Effector memory CD4-positive, alpha-beta T cell (primary cell): ENCODE results near the gene KPNA6.
"Not testable (repeated sequence)": the region's sequence is repeated elsewhere in the genome, so short reads cannot be mapped to it uniquely, and the experiment has no call there.

ENCODE experiments used
- DNase-seq, 3 donors: peaks; one replicate each; pipeline ENCODE4 v3.0.0-alpha.2; 2020
- H3K27ac ChIP-seq: 2 replicates; pipeline ENCODE4 v1.7.0; 2013; ENCODE audit warnings: mild to moderate bottlenecking, low read length, moderate library complexity; ENCODE audit not compliant: insufficient read depth, poor library complexity, severe bottlenecking
- H3K27me3 ChIP-seq: replicated peaks from 2 replicates; pipeline ENCODE4 v1.7.0; 2013; ENCODE audit warnings: mild to moderate bottlenecking, low read length; ENCODE audit not compliant: insufficient read depth, control insufficient read depth, poor library complexity, severe bottlenecking
- H3K36me3 ChIP-seq: 2 replicates; pipeline ENCODE4 v1.7.0; 2013; ENCODE audit warnings: mild to moderate bottlenecking, low read length, moderate library complexity; ENCODE audit not compliant: control insufficient read depth, insufficient read depth
- H3K4me1 ChIP-seq: 2 replicates; pipeline ENCODE4 v1.7.0; 2013; ENCODE audit warnings: low read length, mild to moderate bottlenecking; ENCODE audit not compliant: control insufficient read depth, insufficient read depth, poor library complexity, severe bottlenecking
- H3K4me3 ChIP-seq: 2 replicates; pipeline ENCODE4 v1.7.0; 2013; ENCODE audit warnings: low read length, low read depth, mild to moderate bottlenecking; ENCODE audit not compliant: insufficient read depth, poor library complexity, severe bottlenecking
- H3K9me3 ChIP-seq: 2 replicates; pipeline ENCODE4 v1.7.0; 2013; ENCODE audit warnings: mild to moderate bottlenecking, low read length, moderate library complexity; ENCODE audit not compliant: control insufficient read depth

KPNA6 gene

DNA sequence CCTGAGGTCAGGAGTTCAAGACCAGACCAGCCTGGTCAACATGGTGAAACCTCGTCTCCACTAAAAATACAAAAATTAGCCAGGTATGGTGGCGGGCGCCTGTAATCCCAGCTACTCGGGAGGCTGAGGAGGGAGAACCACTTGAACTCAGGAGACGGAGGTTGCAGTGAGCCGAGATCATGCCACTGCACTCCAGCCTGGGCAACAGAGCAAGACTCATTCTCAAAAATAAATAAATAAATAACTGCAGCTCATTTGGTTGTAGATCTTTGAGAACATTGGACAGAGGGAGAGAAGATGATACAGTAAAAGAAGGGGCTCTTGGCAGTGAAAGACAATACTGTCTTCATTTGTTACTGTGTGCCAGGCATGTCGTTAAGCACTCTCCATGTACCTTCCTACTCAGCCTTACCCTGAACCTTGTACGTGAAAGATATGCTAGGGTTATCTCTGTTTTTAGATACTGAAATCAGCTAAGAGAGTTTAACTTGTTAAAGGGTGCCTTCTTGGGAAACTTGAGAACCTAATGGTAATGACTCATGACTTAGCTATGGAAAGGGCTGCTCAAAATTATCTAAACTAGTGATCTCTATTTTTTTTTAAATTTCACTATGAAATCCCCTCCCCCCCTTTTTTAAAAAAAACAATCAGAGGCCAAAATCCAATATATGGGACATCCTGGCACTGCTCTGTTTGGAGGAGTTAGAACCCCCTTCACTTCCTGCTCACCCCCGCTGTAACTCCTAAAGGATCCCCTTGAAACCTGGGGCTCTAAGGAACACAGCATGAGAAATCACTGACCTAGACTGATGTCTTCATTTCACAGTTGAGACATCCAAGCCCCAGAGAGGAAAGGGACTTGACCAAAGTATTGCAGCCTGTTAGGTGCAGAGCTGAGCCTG is 6.8 kb upstream of the KPNA6 start:
- H3K4me3 ChIP-seq, result no peak overlapping the region
- H3K36me3 ChIP-seq, result peaks cover 22% of the 10 kb centered on the region
- H3K4me1 ChIP-seq, result no peaks in the 10 kb centered on the region
- no peak for DNase-seq
- no peak overlapping the region for H3K27ac ChIP-seq
- H3K9me3 ChIP-seq, result no peaks in the 10 kb centered on the region
- H3K27me3 ChIP-seq, result no peaks in the 10 kb centered on the region

DNA sequence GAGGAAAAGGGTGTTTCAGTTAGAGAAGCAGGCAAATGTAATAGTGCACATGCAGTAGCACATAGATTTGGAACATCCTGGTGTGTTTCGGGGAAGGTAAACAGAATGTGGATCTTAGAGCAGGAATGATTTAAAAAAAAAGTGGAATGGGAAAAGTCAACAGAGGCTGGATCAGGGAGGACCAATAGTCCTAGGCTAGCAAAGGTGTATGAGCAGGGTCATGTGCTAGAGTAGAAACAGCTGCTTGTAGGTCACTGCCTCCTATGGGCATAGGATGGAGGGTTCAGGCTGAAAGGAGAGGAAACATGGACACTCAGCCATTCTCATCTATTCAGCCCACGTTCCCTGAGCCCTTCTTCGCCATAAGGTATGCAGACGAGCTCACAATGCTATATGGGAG is 3.7 kb upstream of the KPNA6 start:
- Histone ChIP-seq H3K9me3 (no peaks in the 10 kb centered on the region), H3K4me1 (no peaks in the 10 kb centered on the region), H3K27me3 (no peaks in the 10 kb centered on the region), H3K36me3 (peaks cover 17% of the 10 kb centered on the region), H3K27ac (no peak overlapping the region), H3K4me3 (no peak overlapping the region)
- no peak for DNase-seq

DNA sequence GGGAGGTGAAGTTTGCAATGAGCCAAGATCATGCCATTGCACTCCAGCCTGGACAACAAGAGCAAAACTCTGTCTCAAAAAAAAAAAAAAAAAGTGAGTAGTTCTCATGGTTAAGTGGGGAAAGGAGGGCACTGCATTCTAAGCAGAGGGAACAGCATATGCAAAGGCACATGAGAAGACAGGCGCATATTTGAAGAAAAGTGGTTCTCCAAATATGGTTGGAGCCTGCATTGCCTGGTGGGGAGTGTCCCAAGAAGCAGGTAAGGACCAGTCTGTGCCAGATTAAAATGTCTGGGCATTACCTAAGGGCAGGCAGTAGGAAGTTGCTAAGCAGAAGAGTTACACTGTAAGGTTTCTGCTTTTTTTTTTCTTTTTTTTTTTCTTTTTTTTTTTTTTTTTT is 2.5 kb upstream of the KPNA6 start:
- H3K27me3 ChIP-seq, result no peaks in the 10 kb centered on the region
- H3K9me3 ChIP-seq, result no peaks in the 10 kb centered on the region
- no peak overlapping the region for H3K4me3 ChIP-seq
- peaks cover 9% of the 10 kb centered on the region for H3K4me1 ChIP-seq
- no peak for DNase-seq
- H3K27ac ChIP-seq, result no peak overlapping the region
- H3K36me3 ChIP-seq, result peaks cover 8% of the 10 kb centered on the region

DNA sequence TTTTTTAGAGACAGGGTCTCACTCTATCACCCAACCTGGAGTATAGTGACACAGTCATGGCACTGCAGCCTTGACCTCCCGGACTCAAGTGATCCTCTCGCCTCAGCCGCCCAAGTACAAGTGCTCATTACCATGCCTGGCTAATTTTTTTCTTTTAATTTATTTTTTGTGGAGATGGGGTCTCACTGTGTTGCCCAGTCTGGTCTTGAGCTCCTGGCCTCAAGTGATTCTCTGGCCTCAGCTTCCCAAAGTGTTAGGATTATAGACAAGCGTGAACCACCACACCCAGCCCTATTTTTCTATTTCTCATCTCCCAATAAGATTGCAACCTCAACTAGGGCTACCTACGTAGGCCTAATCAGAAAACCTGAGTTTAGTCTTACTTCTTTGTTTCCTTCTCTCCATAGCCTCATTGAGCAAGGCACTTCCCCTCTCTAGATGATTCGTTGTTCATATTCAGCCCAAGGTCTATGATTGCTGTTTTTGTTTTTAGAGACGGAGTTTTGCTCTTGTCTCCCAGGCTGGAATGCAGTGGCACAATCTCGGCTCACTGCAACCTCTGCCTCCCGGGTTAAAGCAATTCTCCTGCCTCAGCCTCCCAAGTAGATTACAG is 1.1 kb upstream of the KPNA6 start:
- no peak overlapping the region for H3K27ac ChIP-seq
- no peaks in the 10 kb centered on the region for H3K9me3 ChIP-seq
- DNase-seq, result no peak
- no peak overlapping the region for H3K4me3 ChIP-seq
- H3K27me3 ChIP-seq, result no peaks in the 10 kb centered on the region
- peaks cover 22% of the 10 kb centered on the region for H3K4me1 ChIP-seq
- peaks cover 6% of the 10 kb centered on the region for H3K36me3 ChIP-seq

DNA sequence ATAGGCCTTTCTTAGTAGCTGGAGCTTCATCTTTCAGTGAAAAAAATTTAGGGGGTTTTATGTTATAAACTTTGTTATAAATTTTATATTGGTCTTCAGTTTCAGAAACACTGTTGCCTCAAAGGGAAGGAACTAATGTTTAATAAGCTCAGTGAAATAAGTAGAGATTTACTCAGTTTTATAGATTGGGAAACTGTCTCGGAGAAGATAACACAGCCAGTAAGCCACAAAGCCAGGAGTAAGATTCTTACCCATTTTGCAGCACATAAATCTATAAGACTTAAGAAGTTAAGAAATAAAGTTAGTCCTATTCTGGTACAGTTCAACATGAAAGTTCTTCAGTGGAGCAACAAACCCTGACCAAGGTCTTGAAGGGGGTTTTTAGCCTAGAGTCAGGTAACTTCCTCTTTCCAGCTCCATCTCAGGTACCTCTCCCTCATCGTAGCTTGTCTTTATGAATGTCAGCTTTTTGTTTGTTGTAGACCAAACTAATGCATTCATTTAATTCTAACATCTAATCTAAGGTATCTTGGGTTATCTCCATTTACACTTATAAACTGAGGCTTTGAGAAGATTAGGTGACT is 3.3 kb downstream of the KPNA6 start:
- H3K4me1 ChIP-seq, result peaks cover 31% of the 10 kb centered on the region
- H3K27ac ChIP-seq, result no peak overlapping the region
- DNase-seq, result no peak

DNA sequence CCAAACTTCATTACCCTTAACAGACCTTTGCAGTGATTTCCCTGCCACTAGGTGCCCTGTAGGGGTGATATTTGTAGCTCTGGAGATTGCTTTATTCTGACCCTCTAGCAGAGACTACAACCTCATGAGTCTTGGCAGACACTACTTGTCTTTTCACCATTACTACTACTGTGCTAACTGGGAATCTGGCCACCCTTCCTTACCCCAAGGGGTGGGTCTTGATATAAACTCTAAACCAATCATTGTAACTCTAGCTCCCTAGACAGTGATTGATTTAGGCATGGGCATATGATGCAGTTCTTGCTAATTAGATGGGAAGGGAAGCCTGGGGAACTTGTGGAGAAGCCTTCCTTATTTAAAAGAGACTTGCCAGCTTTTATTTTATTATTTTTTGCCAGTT is 3.9 kb downstream of the KPNA6 start:
- Histone ChIP-seq H3K27ac (no peak overlapping the region), H3K4me1 (peaks cover 31% of the 10 kb centered on the region)
- DNase-seq, result no peak

More for the DNA sequence above, 3.3 kb downstream of the KPNA6 start:
- peaks cover 2% of the 10 kb centered on the region for H3K36me3 ChIP-seq
- H3K27me3 ChIP-seq, result no peaks in the 10 kb centered on the region
- H3K9me3 ChIP-seq, result no peaks in the 10 kb centered on the region
- no peak overlapping the region for H3K4me3 ChIP-seq

DNA sequence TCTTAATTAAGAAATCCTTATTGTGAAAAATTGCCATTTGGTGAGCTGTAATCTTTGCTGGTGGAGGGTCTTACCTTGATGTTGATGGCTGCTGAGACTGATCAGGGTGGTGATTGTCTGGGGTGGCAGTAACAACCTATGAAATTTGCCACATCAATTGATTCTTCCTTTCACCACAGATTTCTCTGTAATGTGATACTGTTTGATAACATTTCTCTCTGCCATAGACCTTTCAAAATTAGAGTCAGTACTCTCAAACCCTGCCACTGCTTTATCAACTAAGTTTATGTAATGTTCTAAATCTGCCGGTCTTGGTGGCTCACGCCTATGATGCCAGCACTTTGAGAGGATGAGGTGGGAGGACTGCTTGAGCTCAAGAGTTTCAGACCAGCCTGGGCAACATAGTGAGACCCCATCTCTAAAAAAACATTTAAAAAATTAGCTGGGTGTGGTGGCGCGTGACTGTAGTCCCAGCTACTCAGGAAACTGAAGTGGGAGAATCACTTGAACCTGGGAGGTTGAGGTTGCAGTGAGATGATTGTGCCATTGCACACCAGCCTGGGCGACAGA is 5.0 kb downstream of the KPNA6 start:
- Histone ChIP-seq H3K27me3 (no peaks in the 10 kb centered on the region), H3K9me3 (no peaks in the 10 kb centered on the region), H3K36me3 (peaks cover 2% of the 10 kb centered on the region), H3K4me1 (peaks cover 31% of the 10 kb centered on the region), H3K27ac (no peak overlapping the region), H3K4me3 (no peak overlapping the region)
- no peak for DNase-seq

More for the DNA sequence above, 3.9 kb downstream of the KPNA6 start:
- H3K27me3 ChIP-seq, result no peaks in the 10 kb centered on the region
- H3K36me3 ChIP-seq, result peaks cover 2% of the 10 kb centered on the region
- H3K4me3 ChIP-seq, result no peak overlapping the region
- H3K9me3 ChIP-seq, result no peaks in the 10 kb centered on the region

DNA sequence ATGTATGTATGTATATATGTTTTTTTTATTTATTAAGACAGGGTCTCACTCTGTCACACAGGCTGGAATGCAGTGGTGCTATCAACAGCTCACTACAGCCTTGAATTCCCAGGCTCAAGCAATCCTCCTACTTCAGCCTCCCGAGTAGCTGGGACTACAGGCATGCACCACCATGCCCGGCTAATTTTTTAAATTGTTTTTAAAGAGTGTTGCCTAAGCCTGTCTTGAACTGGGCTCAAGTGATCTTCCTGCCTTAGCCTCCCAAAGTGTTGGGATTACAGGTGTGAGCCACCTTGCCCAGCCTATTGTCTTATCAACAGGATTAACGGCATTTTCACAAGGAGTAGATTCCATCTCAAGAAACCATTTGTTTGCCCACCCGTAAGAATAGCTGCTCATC is 5.6 kb downstream of the KPNA6 start:
- not testable (repeated sequence) for H3K36me3 ChIP-seq, H3K27ac ChIP-seq, H3K9me3 ChIP-seq, H3K4me3 ChIP-seq, DNase-seq, H3K27me3 ChIP-seq
- H3K4me1 ChIP-seq, result peaks cover 31% of the 10 kb centered on the region

DNA sequence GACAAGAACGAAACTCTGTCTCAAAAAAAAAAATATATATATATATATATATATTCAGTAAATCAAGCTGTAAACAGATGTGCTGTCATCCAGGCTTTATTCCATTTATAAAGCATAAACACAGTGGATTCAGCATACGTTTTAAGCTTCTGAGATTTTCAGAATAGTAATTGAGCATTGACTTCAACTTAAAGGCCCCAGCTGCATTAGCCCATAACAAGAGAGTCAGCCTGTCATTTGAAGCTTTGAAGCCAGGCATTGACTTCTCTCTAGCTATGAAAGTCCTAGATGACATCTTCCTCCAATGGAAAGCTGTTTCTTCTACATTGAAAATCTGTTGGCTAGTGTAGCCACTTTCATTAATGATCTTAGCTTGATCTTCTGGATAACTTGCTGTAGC is 6.6 kb downstream of the KPNA6 start:
- peaks cover 31% of the 10 kb centered on the region for H3K4me1 ChIP-seq
- DNase-seq, result no peak
- no peaks in the 10 kb centered on the region for H3K27me3 ChIP-seq
- no peak overlapping the region for H3K27ac ChIP-seq
- H3K9me3 ChIP-seq, result no peaks in the 10 kb centered on the region
- H3K4me3 ChIP-seq, result no peak overlapping the region
- H3K36me3 ChIP-seq, result peaks cover 2% of the 10 kb centered on the region

DNA sequence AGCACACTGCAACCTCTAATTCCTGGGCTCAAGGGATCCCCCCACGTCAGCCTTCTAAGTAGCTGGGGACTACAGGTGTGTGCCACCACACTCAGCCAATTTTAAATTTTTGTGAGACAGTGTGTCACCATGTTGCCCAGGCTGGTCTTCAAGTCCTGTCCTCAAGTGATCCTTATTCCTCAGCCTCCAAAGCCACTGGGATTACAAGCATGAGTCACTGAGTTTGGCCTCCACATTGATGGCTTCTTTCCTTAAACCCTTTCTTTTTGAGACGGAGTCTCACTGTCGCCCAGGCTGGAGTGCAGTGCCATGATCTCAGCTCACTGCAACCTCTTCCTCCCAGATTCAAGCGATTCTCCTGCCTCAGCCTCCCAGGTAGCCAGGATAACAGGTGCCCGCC is 7.6 kb downstream of the KPNA6 start:
- no peaks in the 10 kb centered on the region for H3K9me3 ChIP-seq
- H3K4me3 ChIP-seq, result no peak overlapping the region
- H3K27me3 ChIP-seq, result no peaks in the 10 kb centered on the region
- no peak for DNase-seq
- H3K36me3 ChIP-seq, result peaks cover 2% of the 10 kb centered on the region
- H3K4me1 ChIP-seq, result peaks cover 21% of the 10 kb centered on the region
- no peak overlapping the region for H3K27ac ChIP-seq
